OCI-LY1 (cell line): ENCODE results near the gene SOX5.

Experiments
- EZH2 ChIP-seq: fragments of 200-600 bp; sonication (generic), shearing (Covaris generic); IDR thresholded peaks from 2 replicates; pipeline ENCODE4 v1.8.0; 2017; ENCODE audit warnings: borderline replicate concordance, mixed run types, mild to moderate bottlenecking, antibody characterized with exemption, low read length, moderate library complexity, mixed read lengths
- TF ChIP-seq, protein P1 (sequence below): fragments of 200-600 bp; sonication (generic), shearing (Covaris generic); IDR thresholded peaks from 2 replicates; pipeline ENCODE4 v1.5.1; 2017; ENCODE audit warnings: mild to moderate bottlenecking, antibody characterized with exemption, low read length, moderate library complexity, mixed read lengths

DNA sequence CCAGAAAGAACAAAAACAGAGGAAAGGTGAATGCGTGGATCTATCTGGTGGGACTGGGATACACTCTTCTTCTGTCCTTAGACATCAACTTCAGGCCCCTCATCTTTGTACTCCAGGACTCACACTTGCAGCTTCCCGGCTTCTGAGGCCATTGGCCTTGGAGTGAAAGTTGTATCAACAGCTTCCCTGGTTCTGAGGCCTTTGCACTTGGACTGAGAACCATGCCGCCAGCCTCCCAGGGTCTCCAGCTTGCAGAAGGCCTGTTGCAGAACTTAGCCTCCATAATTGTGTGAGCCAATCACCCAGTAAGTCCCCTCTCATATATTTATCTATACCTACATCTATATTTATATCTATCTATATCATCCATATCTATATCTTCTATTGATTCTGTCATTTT, 218.4 kb downstream of the SOX5 start:
- TF ChIP-seq, protein P1, sequence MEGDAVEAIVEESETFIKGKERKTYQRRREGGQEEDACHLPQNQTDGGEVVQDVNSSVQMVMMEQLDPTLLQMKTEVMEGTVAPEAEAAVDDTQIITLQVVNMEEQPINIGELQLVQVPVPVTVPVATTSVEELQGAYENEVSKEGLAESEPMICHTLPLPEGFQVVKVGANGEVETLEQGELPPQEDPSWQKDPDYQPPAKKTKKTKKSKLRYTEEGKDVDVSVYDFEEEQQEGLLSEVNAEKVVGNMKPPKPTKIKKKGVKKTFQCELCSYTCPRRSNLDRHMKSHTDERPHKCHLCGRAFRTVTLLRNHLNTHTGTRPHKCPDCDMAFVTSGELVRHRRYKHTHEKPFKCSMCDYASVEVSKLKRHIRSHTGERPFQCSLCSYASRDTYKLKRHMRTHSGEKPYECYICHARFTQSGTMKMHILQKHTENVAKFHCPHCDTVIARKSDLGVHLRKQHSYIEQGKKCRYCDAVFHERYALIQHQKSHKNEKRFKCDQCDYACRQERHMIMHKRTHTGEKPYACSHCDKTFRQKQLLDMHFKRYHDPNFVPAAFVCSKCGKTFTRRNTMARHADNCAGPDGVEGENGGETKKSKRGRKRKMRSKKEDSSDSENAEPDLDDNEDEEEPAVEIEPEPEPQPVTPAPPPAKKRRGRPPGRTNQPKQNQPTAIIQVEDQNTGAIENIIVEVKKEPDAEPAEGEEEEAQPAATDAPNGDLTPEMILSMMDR, result no peak
- no peak for TF ChIP-seq EZH2
